T-helper 2 cell (primary cell): ENCODE results near the gene GCLC.
"Not testable (repeated sequence)": the region's sequence is repeated elsewhere in the genome, so short reads cannot be mapped to it uniquely, and the experiment has no call there.

Experiments used
- DNase-seq, 5 experiments: peaks; one replicate each; pipeline versions ENCODE4 v3.0.0 to v3.0.0-alpha.2; 2012 to 2022

GCLC gene

DNA sequence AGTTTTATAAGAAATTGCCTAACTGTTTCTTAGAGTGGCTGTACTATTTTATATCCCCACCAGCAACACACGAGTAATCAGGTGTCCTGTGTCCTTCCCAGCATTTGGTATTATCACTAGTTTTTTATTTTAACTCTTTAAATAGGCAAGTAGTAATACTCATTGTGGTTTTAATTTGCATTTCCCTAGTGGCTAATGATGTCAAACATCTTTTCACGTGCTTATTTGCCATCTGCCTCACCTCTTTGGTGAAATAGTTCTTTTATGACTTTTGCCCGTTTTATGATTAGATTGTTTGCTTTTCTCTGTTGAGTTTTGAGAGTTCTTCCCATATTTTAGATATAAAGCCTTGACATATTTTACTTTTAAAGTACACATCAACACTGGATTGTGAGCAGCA lies 57.8 kb downstream of the GCLC start:
- no peak for DNase-seq

DNA sequence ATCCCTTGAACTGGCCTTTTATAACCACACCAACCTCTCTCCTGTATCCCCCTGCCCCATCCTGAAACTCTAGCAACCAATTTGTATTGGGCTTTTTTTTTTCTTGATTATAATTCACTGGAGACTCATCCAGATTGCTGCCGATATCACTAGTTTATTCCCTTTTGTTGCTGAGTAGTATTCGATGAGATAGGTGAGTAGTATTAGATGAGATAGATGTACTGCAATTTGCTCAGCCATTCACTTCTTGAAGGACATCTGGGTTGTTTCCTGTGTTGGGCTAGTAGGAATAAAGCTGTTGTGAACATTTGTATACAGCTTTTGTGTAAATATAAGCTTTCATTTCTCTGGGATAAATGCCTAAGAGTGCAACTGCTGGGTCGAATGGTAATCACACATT lies 58.2 kb downstream of the GCLC start:
- DNase-seq = no peak

DNA sequence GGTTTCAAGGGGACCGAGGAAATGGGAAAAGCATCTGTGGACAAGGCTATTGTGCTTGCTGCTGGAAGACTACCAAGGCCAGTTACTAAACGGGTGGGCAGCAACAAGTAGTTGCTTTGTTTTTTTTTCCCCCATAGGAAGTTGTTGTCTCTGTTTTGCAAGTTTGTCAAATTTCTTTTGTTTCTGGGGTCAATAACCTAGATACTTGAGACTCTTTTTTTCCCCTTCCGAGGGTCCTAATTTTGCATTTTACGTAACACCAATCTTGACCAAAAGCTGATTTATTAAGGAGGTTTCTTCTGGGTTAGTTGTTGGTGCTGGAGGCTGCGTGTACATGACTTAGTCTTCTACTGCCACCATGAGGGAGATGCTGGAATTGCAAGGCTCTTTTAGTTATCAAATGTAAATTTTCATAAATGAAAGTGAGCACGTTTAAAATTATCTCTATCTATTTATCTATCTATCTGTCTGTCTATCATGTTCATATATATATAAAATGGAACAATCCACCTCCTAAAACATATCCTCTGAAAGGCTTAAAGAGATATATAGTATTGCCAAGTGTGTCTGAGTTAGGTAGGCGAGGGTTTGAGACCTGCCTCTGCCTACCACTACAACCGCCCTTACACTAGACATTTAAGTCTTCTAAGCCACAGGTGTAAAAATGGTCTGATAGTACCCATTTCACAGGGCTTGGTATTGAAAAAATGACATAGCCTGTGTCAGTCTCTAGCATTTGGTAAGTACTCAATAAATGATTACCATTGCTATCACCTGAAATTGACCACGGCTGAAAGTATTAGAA lies 60.2 kb downstream of the GCLC start:
- DNase-seq = peak in 4 of 5 experiments; percentile 40 to 76 (median 53)

DNA sequence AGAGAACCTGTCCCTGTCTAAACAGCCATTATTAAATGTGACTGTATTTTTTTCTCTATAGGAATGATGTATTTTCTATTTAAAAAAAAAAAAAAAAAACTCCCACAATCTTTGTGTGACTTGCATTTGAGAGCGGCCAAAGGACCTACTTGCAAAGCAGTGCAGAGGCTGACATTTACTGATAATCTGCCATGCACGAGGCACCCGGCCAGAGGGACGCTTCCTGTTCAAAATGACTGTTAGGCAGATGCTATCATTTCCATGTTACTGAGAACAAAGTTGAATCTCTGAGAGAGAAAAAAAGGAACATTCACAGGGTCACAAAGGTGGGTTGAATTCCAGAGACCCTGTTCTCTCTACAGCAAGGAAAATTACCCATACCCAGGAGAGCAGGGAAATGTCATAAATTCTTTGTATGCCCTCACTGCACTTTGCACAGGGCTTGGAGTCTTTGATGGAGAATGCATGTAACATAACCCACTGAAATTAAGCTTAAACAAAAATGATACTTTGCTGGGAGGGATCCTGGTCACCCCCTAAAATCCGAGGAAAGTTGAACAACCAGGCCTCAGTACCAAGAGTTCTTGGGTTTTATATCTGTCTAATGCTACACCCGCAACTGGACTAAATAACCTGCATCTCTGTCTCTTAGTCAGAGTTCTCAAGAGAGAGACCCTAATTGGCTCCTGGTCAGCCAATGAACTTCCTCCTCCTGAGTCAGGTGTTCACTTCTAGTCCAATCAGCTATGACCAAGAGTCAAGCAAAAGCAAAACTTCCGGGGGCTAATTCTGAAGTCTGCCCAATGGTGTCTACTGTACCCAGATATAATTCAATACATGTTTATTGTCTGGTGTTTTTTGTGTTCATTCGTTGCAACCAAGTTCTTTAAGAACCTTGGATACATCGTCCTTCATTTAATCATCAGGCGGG lies 61.2 kb downstream of the GCLC start:
- peak in 1 of 5 experiments; percentile 91 for DNase-seq

DNA sequence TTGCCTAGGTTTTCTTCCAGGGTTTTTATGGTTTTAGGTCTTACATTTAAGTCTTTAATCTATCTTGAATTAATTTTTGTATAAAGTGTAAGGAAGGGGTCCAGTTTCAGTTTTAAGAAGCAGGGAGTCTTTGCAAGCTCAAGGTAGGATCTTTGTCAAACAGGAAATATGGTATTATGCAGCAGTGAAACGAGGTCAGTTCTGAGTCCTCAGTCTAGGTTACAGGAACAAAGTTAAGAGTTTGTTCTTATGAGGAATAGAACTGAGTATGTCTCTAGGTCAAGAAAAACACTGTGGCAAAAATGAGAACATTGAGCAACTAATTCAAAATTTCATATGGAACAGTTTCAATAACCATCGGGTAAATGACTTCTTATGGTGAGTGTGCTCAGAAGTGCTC lies 63.6 kb downstream of the GCLC start:
- DNase-seq = peak in 1 of 5 experiments; percentile 67

DNA sequence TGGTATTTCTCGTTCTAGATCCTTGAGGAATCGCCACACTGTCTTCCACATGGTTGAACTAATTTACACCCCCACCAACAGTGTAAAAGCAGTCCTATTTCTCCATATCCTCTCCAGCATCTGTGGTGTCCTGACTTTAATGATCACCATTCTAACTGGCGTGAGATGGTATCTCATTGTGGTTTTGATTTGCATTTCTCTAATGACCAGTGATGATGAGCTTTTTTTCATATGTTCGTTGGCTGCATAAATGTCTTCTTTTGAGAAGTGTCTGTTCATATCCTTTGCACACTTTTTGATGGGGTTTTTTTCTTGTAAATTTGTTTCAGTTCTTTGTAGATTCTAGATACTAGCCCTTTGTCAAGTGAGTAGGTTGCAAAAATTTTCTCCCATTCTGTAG lies 64.1 kb downstream of the GCLC start:
- not testable (repeated sequence) for DNase-seq

DNA sequence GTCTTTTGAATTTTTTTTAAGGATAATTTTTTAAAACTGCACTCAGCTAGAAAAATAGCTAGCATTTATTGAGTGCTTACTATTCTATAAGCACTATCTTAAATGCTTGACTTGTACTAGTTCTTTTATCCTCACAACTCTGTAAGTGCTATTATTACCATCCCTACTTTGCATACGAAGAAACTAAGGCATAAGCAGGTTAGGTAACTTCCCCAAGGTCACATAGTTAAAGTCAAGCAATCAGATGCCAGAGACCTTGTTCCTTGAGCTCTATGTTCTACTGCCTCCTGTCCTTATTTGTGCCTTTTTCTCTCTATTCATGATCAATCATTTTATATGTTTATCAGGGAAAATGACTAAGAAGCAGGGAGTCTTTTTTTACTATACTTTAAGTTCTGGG lies 65.0 kb downstream of the GCLC start:
- no peak for DNase-seq

DNA sequence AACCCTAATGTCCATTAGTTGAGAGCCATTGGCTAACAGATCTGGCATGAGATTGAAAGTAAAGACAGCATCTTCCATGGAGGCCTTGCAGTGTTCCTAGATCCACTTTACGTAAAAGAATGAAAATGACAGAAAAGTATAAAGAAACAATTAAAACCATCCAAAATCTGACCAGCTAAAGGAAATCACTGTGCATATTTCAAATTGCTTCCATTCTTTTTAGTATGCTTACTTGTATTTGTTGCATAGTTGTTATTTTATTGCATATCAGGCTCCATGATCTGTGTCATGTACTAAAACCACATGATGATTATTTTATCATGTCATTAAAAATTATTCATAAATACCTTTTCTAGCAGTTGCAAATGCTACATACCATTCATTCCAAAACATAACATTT lies 67.9 kb downstream of the GCLC start:
- DNase-seq = no peak

DNA sequence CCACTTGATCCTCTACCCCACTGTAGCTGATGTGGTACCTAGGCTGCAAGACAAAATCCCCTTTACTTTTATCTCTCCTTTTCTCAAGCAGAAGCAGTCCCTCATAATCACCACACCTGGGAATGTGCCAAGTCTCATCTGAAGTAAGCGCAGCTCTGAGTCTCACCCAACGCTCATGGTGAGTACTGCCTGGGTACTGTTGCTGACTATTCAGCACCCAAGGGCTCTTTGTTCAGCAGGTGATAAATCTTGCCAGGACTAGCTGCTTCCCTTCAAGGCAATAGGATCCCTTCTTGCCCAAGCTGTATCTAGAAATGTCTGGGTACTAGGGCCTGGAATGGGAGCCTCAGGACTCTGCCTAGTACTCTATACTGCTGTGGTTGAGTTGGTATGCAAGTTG lies 70.9 kb downstream of the GCLC start:
- no peak for DNase-seq

DNA sequence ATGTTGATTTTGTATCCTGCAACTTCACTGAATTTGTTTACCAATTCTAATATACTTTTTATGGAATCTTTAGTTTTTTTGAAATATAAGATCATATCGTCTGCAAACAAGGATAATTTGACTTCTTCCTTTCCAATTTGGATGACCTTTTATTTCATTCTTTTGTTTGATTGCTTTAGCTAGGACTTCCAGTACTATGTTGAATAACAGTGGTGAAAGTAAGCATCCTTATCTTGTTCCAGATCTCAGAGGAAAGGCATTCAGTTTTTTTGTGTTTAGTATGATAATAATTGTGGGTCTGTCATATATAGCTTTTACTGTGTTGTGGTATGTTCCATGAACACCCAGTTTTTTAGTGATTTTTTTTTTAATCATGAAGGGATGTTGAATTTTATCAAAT lies 75.7 kb downstream of the GCLC start:
- DNase-seq = peak in 1 of 5 experiments; percentile 32

DNA sequence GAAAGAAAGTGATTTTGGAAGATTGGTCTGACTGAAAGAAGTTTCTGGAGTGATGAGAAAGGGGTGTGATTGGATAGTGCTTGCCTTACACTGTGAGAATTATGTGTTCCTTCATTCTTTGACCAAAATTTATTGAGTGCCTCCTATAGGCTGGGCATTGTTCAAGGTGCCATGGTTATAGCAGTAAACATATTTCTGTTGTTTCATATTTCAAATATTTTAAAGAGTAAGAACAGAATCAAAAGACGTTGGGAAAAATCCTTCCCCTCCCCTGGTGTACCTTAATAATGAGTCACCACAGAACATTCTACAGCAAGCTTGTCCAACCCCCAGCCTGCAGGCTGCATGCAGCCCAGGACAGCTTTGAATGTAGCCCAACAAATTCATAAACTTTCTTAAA lies 78.6 kb downstream of the GCLC start:
- DNase-seq = no peak

DNA sequence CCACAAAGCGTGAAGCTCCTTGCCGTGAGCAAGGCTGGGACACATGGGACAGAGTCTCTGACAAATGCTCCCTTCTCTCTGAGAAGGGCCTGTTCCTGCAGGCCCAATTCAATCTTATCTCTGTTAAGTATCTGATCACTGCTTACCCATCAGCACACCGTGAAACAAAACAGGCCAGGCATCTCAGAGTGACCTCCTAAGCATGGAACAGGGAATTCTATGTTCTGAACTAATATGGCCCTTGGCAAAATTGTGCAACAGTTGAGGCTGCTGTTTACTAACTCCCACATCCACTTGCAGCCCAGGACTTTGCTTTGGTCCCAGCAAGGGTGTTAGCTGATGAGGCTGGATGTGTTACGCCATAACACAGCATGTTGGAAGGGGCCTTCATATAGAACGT lies 79.2 kb downstream of the GCLC start:
- no peak for DNase-seq

DNA sequence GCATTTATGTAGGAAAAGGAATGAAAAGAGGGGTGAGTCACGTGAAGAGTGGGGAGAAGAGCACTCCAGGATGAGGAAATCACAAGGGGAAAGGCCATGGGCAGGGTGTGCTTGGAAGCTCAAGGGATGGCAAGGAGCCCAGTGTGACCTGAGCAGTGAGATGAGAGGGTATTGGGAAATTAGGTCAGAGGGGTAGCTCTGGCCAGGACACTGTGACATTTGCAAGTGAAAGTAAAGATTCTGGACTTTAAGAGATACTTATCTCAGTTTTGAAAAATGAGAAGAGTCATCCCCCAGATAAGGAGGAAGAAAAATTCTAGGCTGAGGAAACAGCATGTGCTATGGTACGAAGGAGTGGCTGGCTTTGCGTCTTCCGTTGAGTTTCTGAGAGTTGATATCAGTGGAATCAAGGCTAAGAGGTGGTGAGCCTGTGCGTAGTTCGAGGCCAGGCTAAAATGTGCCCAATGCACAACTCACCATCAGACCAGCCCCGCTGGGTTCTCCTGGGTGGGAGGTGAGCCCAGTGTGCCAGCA lies 79.9 kb downstream of the GCLC start:
- DNase-seq = no peak

DNA sequence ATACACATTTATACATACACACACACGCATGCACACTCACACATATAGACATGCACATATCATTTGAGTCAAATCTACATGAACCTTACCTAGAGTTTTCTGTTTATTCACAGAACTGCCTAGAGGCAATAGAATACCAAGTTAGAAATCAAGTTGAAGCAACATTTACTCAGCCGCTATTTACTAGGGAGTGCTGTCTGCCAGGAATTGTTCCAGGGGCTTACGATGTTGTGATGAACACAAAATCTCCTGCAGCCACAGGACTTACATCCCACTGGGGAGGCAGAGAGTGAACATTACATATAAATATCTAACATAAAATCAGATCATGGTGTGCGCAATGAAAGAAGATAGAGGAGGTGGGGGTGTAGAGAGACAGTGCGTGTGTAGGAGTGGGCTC lies 80.4 kb downstream of the GCLC start:
- no peak for DNase-seq

DNA sequence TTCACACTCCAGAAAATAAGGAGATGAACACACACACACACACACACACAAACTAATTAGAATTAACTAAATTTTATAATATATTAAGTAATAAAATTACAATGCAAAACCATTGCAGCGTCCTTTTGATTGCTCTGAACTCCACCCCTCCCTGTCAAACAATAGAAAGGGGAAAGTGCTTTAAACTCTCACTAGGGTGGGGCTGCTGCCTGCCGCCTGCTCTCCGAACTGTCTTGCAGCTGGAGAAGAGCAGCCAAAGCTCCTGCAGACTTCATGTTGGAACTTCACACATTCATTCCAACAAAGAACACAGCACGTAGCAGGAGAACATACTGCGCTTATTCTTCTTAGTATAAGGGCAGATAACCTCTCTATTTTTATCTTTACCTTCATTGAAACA lies 83.2 kb downstream of the GCLC start:
- DNase-seq = no peak

DNA sequence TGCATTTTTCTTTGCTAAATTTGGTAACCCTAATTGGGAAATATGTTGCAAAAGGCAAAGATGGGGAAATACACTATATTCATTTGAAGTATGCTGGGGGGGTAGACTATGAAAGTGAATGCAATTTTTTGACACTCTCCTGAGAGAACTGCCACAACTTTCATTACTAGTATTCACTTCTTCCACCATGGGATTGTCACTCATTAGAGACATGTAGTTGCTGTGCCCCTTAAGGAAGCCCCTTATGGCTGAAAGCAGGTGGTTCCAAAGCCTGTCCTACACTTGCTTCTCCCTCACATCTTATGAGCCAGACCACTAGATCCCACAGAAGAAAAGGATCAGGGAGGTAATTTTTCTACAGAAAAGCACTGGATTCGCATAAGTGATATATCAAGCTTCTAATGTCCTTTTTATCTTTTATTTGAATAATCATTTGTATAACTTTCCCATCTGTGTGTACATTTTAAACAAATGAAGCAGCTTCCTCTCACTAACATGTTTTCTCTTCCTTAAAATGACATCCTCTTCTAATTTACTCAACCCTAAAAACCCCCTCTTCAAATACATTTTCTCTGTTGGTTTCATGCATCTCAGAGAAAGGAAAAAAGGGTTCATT lies 83.8 kb downstream of the GCLC start:
- DNase-seq = no peak

DNA sequence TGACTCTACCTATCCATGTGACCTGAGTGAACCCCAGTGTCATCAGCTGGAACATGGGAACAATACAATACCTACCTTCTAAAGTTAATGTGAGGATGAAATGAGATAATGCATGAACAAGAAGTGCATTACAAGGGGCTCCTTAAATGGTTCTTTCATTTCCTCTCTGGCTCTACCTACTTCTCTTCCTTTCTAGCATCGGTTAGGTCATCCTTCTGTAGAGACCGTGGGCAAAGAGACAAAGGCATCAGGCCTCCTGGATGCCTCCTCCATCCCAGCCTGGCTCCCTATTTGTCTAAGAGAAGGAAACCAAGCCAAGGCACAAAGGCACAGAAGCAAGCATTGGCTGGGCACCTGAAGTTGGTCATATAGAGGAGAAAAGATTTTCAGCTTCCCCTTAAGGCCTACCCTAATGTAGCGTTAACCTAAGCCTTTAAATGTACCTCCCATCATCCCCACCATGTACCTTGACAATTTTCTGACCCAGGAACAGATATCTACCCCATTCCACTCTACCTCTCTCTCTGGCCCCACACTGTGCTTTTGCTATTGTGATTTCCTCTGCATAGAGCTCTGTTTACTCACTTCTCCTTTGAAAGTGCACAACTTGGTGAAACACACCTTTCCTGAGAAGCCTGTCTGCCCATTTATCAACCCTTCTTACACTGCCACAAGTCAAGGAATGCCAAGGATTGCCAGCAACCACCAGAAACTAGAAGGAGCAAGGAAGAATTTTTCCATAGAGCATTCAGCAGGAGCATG lies 86.6 kb downstream of the GCLC start:
- no peak for DNase-seq

DNA sequence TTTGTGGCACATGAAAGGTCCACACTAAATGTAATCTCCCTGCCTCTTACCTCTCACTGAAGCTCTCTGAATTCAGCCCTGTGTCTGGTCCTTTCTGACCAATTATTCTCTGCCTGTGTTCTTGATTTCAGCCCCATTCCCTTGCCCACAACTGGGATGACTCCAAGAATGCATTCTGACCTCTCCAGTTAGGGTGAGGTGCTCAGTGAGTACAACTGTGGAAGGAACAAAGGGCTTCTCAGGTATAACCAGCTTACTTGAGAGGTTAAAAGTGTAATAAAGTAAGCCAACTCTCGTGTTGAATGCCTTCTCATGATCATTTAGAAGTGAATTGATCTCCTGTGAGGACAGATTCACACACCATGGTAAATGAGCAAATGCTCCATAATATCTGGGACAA lies 88.1 kb downstream of the GCLC start:
- DNase-seq = no peak

DNA sequence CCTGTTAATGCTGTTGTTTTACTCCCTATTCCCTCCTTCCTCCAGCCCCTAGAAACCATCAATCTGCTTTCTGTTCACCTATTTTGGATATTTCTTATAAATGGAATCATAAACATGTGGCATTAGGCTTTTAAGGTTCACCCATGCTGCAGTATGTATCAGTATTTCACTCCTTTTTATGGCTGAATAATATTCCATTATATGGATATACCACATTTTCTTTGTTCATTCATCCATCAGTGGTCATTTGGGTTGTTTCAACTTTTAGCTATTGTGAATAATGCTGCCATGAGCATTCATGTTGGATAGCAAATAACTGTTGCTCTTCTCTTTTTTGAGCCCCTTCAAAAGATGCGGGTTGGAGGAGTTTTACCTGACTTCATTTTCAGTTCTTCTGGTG lies 89.2 kb downstream of the GCLC start:
- no peak for DNase-seq

DNA sequence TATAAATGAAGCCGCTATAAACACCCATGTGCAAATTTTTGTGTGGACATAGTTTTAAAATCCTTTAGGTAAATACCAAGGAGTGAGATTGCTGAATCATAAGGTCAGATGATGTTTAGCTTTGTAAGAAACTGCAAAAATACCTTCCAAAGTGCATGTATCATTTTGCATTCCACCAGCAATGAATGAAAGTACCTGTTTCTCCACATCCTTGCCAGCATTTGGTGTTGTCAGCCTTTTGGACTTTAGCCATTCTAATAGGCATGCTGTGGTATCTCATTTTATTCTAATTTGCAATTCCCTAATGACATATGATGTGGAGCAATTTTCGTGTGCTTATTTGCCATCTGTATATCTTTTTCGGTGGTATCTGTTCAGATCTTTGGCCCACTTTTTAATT lies 93.7 kb downstream of the GCLC start:
- no peak for DNase-seq

DNA sequence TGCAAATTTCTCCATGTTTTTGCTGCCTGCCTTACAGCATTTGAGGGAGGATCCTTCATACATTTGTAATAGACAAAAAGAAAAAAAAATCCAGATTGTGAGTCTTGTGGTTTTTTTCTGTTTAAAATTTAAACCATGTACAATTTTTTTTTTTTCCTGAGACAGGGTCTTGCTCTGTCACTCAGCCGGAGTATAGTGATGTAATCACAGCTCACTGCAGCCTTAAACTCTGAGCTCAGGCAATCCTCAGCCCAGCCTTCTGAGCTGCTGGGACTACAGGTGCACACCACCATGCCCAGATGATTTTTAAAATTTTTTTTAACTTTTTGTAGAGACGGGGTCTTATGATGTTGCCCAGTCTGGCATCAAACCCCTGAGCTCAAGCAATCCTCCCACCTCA lies 97.0 kb downstream of the GCLC start:
- no peak for DNase-seq
